ENCODE data around the gene MGMT. TPM values are rescaled to one million over a fixed set of nuclear protein-coding genes. Genes with fewer than 3 reads are reported as not detected.

MGMT gene
- total and polyA plus RNA-seq, 2 of the 4 experiments (the other 2 are of a cell fraction), result 11.5 to 17.8 TPM

- Histone ChIP-seq H3K4me3 (ENCODE audit: insufficient read depth, low read depth, low read length) (no peak overlapping the region), H2AK9ac (replicated peaks; ENCODE audit: low read depth, low read length, poor library complexity) (no peak overlapping the region), H3K27ac (ENCODE audit: insufficient read depth, low read length) (no peak overlapping the region), H4K8ac (ENCODE audit: low read depth in 2 of 2, low read length in 2 of 2) (no peak overlapping the region), H3K18ac (ENCODE audit: low read depth, low read length) (no peak overlapping the region), H4K91ac (ENCODE audit: insufficient read depth, low read depth, low read length) (no peak overlapping the region), H2AK5ac (ENCODE audit: low read depth, low read length) (no peak overlapping the region), H2BK5ac (ENCODE audit: low read depth, low read length, poor library complexity, severe bottlenecking) (no peak overlapping the region), H2BK20ac (ENCODE audit: low read depth, low read length) (no peak overlapping the region), H3K9me1 (ENCODE audit: insufficient read depth, low read length) (no peaks in the 10 kb centered on the region), H3K79me1 (ENCODE audit: low read depth in 1 of 2, low read length in 2 of 2) (no peaks in the 10 kb centered on the region), H3K9ac (ENCODE audit: low read depth, low read length) (no peak overlapping the region), H3K36me3 (ENCODE audit: control insufficient read depth, insufficient read depth, low read length) (no peaks in the 10 kb centered on the region), H3K56ac (ENCODE audit: extremely low read depth, insufficient read depth, low read length) (no peak overlapping the region), H3K4ac (ENCODE audit: low read depth, low read length) (no peak overlapping the region), H3K27me3 (ENCODE audit: control insufficient read depth, insufficient read depth, low read length) (no peaks in the 10 kb centered on the region), H3K4me2 (ENCODE audit: low read depth, low read length) (no peak overlapping the region), H3K4me1 (ENCODE audit: control insufficient read depth, insufficient read depth, low read length) (no peaks in the 10 kb centered on the region), H4K5ac (ENCODE audit: low read depth, low read length) (no peak overlapping the region), H3K14ac (replicated peaks; ENCODE audit: low read depth, low read length) (no peak overlapping the region), H3K9me3 (ENCODE audit: control insufficient read depth, insufficient read depth, low read length) (peaks cover 30% of the 10 kb centered on the region), H2BK15ac (ENCODE audit: low read depth, low read length) (no peak overlapping the region), H4K20me1 (ENCODE audit: insufficient read depth, low read length) (no peaks in the 10 kb centered on the region), H2AFZ (replicated peaks; ENCODE audit: low read length, poor library complexity) (no peak overlapping the region), H2BK120ac (ENCODE audit: low read depth, low read length) (no peak overlapping the region), H3K23ac (ENCODE audit: low read depth, low read length) (no peak overlapping the region)
- ATAC-seq (ENCODE audit: low read depth) (no peak), DNase-seq (no peak)
- TF ChIP-seq CEBPB (IDR thresholded peaks at IDR 0.05; ENCODE audit: low read depth, low read length) (no peak), MAZ (IDR thresholded peaks at IDR 0.05; ENCODE audit: borderline replicate concordance, low read depth, low read length) (no peak), ELK1 (IDR thresholded peaks at IDR 0.05; ENCODE audit: borderline replicate concordance, low read depth, low read length) (no peak), MAFK (IDR thresholded peaks at IDR 0.05; ENCODE audit: low read depth, low read length) (no peak), RFX5 (IDR thresholded peaks at IDR 0.05; ENCODE audit: low read depth, low read length) (no peak), NFE2L2 (IDR thresholded peaks at IDR 0.05; ENCODE audit: low read depth, low read length) (no peak), POLR2A (IDR thresholded peaks at IDR 0.05; ENCODE audit: low read depth, low read length) (no peak), RCOR1 (IDR thresholded peaks at IDR 0.05; ENCODE audit: insufficient replicate concordance, low read length) (no peak), SMC3 (IDR thresholded peaks at IDR 0.05; ENCODE audit: low read depth, low read length) (no peak), CTCF (conservative IDR thresholded peaks at IDR 0.05; ENCODE audit: low read depth, low read length) (no peak), FOS (IDR thresholded peaks at IDR 0.05; ENCODE audit: low read depth, low read length) (no peak), USF2 (IDR thresholded peaks at IDR 0.05; ENCODE audit: low read depth, low read length) (no peak), CHD1 (IDR thresholded peaks at IDR 0.05; ENCODE audit: low read depth, low read length) (no peak), MXI1 (IDR thresholded peaks at IDR 0.05; ENCODE audit: borderline replicate concordance, low read depth, low read length) (no peak)
- POLR2A ChIA-PET (ENCODE audit: unreplicated experiment), result no interaction called here
- dilution Hi-C loops (cut with HindIII; ENCODE audit: low sequenced_read_pairs, unreplicated experiment) (no loop called here), intact Hi-C loops (cut with micrococcal nuclease) (no loop called here), in situ Hi-C loops (cut with MboI; ENCODE audit: low sequenced_read_pairs) (no loop called here)
- BruUV-seq (replicated peaks), result no TSS peak
- WGBS, 2 experiments (ENCODE audit: extremely low coverage in 2 of 2, insufficient read length in 1 of 2), result 69% methylated on average over 8 of the region's 13 CpGs; no CpG with 5 or more reads in 1 of the 2 experiments
- CTCF ChIA-PET, result no interaction called here
Observed at GRCh38 chr10:129784891-129785290, 317.9 kb downstream of the MGMT start.

All from IMR-90 (cell line).